Mesenteric fat pad (tissue), 1 donor: ENCODE results near the gene TAGLN2. TPM values are rescaled to one million over a fixed set of nuclear protein-coding genes. Genes with fewer than 3 reads are reported as not detected.
A peak's percentile ranks its signal among the peaks of the same experiment; 100 is the strongest.

Source experiments
- DNase-seq: peaks from one replicate; pipeline ENCODE4 v3.0.0-alpha.2; 2020; ENCODE audit warnings: low spot score
- total RNA-seq: library from RNA; stranded (reverse); fragmentation: NEBNext Ultra II Directional; extraction: Animal tissue kit (Norgen Biotek cat#: 25700); gene quantifications from one replicate; pipeline ENCODE4 v1.2.1, GENCODE V29; 2021
- donor health status: DM: yes; HTN: yes; CAD: no.

Gene TAGLN2
- total RNA-seq, 1 donor from 2014 or later = 314 TPM

- DNase-seq = no peak
Measured at GRCh38 chr1:159936273-159936904, 11.1 kb upstream of the TAGLN2 start.

DNA sequence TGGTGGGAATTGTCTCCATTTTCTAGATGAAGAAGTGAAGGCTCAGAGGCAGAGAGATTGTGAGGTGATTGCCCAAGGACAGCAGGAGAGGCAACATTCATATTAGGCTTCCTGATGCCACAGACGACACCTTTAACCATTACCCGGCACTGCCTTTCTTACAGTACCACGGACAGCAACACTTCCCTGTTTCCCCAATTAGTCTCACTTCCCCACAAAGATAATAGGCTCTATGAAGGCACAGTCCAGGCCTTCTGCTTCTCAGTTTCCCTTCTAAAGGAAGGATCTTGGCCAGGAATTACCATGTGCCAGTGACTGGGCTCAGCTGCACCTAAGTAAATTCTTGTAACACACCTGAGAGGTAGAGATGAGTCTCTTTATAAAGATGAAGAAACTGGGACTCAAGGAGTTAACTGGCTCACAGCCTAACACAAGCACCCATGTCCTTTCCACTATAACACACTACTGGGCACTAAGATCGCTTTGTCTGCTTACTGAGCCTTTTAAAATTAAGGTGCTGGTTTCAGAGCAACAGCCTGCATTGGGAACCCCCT lies 10.5 kb upstream of the TAGLN2 start:
- DNase-seq = no peak

DNA sequence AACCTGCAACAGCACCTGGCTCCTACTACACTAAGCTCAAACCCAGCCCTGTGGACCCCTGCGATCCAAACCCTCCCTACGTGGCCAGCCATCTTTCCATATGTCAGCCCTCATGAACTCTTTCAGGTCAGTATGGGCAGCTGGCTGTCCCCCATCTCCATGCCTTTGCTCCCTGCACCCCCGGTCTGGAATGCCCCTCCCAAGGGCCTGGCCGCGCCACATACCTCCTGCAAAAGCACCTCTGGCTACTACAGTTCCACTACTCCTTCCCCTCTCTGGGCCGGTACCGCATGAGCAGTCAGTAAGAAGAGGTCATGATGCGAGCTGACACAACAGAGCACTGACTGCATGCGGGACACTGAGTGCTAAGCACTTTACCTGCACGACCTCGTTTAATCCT lies 10.0 kb upstream of the TAGLN2 start:
- DNase-seq = no peak

GRCh38 chr1:159934136-159935039 lies 9.1 kb upstream of the TAGLN2 start:
- no peak for DNase-seq

DNA sequence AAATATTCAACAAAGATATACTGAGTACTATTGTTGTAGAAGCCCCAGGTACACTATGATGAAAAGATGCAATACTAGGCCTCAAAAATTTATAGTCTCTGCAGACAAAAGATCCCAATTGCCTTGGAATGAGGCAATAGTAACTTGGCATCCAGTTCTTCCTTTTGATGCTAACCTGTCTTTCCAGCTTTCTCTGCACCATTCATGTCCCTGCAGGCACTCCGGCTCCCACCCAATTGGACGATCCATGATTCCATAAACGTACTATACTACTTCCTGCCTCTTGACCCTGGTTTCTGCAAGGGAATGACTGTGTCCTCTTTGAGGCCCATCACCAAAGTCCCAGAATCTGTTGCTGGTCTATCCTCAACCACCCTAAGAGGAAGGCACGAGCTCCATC lies 8.0 kb upstream of the TAGLN2 start:
- DNase-seq = no peak

GRCh38 chr1:159932296-159933285 lies 7.3 kb upstream of the TAGLN2 start:
- DNase-seq = no peak

- DNase-seq = no peak
Measured at GRCh38 chr1:159931795-159932173, 6.5 kb upstream of the TAGLN2 start.

GRCh38 chr1:159931101-159931794 lies 5.9 kb upstream of the TAGLN2 start:
- no peak for DNase-seq

DNA sequence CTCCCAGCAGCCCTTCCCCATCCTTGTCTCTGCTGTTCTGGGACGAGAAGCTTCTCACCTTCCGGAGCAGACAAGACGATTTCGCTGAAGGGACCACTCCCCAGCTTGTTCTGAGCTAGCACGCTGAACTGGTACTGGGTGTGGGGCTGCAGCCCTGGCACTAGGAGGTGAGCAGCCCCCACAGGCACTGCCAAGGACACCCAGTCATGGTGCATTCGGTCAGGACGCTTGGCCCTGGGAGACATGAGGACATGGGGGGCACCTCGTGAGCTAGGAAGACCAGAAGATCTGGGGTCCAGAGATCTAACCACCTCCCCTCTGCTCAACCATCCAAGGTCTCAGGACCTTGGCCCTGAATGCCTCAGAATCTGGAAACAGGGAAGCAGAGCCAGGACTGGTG lies 5.3 kb upstream of the TAGLN2 start:
- no peak for DNase-seq

GRCh38 chr1:159930216-159930615 lies 4.9 kb upstream of the TAGLN2 start:
- no peak for DNase-seq

DNA sequence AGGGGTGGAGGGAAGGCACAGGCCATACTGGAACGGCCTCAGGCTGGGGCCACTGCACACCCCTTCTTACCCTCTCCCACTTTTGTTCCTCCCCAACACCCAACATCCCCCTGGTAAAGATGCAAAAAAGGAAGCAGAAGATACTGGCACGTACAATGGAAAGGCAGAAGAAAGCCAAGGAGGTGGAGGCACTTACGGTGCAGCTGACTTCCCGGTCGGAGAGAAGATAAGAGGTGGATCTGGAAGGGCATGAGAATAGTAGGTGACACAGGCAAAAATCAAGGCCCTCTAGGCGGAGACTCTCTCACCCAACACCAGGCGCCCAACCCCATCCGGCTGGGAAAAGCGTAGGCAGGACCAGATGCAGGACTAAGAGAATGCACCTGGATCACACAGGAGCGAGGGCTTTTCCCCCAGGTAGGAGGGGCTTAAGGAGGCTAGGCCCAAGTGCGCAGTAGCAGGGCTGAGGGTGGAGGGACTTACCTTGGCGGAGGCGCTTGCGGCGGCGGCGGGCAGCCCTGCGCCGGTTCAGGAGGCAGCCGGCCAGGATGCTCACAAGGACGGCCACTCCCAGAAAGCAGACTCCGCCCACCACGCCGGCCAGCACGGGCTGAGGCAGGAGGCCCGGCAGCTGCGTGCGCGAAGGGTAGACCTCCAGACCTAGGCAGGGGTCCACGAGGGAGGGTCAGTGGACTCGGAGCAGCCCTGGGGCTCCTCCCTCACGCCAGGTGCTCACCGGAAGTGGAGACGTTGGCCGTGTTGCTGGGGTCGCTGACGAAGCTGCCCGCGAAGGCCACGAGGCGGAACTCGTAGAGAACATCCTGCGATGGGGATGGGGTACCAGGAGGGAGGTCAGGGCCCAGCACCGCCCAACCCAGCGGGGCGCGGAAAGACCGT lies 4.1 kb upstream of the TAGLN2 start:
- no peak for DNase-seq

DNA sequence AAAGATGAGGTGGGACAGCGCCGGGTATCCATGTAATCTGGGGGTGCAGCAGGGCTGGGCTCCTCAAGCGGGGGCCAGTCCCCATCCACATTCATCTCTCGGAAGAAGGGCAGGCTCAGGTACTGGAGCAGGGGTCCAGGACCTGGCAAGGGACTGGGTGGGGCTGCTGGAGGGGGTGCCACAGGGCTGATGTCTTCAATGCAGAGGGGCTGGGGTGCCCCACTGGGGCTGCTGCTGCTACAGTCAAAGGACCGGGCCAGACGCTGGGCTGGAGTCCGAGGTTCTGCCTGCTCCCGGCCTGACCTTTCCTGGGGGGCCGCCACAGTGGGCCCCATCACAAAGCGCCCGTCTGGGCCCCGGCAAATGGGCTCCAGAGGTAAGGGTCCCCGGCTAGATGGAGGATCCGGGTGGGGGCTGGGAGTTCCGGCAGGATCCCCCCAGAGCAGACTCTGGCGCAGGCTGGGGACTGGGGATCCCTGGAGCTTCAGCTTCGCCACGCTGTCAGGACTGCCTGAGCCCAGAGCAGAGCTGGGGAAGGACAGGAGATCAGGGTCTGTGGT lies 3.3 kb upstream of the TAGLN2 start:
- no peak for DNase-seq

DNA sequence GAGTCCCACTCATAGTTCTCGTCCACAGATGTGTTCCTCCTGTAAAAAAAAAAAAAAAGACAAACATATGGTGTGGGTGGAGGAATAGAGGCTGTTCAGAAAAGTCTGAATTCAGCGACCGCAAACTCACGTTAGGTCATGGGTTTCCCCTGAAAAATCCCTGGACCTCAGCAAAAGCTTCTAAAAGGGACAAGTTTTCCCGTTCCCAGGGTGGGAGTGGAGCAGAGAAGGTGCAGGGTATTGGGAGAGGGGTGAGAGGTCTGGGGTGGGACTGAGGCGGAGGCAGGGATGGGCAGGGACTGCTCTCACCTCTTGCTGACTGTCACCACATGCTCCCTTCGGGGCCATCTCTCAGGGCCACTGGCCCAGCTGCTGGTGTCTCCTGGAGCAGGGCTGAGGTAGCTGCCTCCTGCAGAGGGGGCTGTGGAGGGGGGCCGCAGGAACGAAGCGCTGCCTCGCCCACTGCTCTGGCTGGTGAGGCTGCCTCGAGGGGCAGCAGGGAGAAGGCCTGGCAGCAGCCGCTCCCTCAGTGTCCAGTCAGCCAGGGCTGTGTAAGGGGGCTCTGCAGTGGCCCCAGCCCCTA lies 2.6 kb upstream of the TAGLN2 start:
- DNase-seq = no peak

DNA sequence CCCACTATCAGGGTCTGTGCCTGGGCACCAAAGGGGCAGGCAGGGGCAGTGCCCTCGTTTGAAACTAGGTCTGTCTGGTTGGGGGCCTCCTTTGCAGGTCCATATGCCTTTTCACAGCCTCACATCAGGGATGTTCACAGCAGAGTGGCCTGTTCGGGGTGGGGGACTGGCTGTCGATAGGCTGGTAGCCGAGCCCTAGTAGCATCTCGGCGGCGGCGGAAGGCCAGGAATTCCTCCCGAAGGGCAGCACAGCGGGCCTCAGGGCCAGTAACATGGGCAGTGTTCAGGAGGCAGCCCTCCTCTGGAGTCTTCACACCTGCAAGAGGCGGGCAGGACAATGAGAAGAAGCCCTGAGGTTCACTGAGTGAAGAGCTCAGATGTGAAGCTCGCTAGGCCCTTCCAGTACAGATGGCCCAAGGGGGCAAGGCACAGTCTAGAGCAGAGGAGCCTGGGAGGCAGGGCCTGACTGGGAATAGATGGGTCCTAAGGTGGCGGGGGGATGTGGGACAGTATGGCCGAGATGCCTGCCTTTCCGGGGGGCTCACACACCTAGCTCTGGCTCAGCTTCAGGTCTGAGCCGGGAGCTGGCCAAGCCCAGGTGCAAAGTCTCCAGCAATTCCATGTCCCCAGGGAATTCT lies 2.0 kb upstream of the TAGLN2 start:
- DNase-seq = no peak

DNA sequence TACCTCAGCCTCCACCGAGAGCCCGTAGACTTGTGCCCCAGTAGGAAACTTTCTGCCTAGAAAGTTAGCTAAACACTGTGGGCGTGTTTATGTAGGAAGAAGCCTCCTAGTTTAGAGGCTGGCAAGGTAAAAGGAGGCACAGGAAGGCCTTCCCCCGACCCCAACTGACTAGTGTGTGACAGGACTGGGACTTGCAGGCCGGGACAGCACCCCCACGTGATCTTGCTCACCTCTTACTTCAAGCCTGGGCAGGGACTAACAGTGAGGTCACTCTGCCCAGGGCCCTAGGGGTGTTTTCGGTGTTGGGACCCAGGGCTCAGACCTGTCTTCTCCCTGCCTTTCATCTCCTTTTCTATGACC lies 392 bp upstream of the TAGLN2 start:
- DNase-seq = no peak

DNA sequence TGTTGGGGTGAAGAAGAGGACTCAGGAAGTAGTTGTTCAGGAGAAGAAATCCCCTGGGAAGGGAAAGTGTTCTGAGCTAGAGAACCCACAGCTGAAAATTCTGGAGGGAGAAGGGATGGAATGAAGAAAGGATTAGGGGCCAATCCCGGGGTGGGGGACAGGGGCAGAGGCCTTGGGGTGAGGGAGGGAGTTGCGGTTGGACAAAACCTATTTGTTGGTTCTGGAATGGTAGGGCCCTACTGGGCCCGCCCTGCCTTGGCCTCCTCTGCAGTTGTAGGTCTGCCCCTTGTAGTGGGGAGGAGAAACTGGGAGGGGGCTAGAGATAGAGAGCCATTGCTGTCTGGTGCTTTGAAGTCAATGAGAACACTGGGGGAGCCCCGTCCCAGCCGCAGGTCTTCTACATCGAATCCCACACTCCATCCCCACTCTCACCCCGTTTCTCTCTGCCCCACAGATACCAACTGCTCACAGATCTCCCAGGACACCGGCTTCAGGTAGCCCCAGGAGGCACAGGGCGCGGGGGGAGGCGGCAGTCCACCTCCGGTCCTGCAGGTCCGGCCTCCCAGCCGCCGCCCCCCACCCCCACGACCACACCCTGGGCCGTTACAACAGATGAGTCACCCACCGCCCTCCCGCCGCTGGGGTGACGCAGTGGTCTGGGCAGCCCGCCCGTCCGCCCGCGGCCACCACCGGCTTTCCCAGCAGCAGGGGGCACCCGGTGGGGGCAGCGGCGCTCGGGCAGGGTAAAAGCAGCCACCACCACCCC lies 1.1 kb downstream of the TAGLN2 start:
- peak; percentile 98 for DNase-seq

DNA sequence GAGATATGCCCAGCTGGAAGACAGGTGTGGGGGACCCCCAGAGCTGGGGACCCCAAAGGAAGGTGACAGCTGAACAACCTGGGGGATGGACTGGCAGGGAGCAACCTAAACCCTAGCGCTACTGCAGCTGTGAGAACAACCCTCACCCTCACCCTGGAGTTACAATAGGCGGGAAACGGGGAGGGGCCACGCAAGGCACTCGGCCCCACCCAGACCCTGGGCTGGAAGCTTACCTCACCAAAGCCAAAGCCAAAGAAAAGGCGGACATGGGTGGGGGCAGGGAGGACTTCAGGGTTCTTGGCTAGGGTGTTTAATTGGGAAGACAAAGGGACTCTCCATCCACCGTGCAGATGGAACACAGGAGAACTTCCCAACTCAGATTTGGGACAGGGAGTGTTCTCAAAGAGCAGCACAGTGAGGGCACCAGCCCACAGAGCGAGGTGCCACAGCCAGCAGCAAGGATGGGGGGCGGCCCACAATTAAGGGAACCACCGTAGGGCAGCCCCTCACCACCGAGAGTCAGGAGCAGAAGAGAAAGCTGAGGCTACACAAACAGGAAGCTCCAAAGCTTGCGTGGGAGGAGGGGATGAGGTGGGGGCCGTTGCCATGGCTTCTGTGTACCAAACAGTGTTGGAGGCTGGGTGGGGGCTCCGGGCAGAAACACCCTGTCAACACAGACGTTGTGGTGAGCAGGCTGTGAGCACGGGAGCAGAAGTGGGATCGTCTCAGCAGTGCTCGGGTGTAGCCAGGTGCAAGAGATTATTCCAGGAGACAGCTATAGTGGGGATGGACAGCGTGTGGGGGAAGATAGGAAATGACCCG lies 1.9 kb downstream of the TAGLN2 start:
- peak; percentile 94 for DNase-seq
